GM21360 (cell line): ENCODE results near the gene ZNF362.

Experiments used
- ATAC-seq: cut with Tn5 transposase; IDR thresholded peaks from one replicate; pipeline ENCODE4 v1.9.1; 2021; ENCODE audit warnings: mild to moderate bottlenecking, moderate library complexity; ENCODE audit not compliant: unreplicated experiment

Gene ZNF362

DNA sequence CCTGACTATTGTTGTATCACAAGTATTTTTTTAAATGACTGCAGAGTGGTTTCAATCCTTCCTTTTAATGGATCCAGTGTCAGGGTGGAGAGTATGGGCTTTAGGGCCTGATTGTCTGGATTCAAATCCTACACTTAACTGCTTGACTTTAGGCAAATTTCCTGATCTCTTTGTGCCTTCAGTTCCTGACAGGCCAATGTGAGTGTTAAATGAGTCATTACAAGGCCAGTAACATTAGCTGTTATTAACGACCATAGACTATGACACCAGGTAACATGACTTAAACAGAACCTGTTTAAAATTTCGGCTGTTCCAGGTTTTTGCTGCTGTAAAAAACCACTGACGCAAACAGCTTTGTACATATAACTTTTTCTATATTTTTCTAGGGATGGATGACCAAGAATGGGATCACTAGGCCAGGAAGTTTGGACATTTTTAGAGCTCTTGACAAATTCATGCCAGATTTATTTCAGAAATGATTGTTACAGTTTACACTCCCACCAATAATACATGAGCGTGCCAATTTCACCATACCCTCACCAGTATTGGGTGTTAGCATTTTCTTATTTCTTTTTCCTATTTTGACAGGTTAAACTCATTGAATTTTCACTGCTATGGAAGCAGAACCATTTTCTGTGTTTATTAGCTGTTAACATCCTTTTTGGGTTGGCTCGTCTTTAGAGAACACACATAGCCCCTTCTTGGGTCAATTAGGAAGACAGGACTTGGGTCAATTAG lies 11.3 kb downstream of the ZNF362 start:
- no peak for ATAC-seq

DNA sequence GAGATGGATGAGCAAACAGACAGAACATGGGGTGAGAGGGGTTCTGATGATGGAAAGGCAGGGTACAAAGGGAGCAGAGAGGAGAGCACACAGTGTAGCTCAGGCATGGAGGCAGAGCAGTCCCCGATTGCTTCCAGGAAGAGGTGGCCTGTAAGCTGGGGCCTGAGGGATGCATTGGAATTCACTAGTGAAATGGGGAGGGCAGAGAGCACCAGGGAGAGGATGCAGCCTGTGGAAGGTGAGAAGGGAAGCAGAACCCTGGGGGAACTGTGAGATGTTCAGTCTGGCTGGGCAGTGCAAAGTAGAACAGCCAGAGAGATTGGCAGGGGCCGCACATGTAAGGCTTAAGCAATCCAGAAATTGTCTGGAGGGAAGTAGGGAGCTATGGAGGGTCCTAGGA lies 12.2 kb downstream of the ZNF362 start:
- no peak for ATAC-seq

DNA sequence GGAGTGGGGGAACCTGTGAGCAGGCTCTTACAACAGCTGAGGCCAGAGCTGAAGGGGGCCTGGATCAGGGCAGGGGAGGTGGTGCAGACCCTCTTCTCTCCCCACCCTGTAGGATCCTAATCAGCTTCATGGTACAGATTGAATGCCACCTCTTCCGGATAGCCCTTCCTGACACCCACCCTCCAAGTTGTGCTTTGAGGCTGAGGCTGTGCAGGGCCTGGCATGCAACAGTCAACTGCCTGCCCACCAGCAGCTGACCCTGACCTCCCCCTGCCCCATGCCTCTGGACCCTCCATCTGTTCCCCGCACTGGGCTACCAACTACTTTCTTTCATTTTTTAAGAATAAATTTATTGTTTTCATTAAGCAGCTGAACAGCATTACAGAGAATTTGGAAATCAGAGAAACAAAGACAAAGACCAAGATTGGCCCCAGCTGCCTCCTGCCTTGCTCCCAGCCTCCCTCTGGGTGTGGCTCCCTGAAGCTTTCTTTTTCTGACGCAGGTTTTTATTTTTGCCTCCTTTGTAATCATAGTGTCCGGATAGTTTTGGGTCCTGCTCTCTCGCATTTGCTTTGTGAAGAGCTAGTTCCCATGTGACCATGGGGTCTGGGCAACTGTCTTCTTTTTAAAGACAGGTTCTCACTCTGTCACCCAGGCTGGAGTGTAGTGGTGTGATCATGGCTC lies 12.8 kb downstream of the ZNF362 start:
- ATAC-seq: no peak

DNA sequence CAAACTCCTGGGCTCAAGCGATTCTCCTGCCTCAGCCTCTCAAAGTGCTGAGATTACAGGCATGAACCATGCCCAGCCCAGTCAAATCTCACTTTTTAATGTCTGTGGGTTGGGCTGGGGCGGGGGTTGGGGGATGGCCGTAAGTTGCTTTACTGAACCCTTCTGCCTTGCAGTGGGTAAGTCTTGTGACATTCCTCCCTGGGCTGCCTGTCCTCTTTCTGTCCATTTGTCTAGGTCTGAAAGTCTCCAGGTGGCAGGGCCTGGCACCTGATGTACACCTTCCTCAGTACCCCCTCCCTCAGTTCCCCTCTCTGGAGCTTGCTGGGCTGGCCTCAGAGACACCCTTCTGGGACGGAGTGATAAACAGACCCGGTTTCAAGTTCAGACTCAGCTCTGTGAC lies 13.3 kb downstream of the ZNF362 start:
- no peak for ATAC-seq

DNA sequence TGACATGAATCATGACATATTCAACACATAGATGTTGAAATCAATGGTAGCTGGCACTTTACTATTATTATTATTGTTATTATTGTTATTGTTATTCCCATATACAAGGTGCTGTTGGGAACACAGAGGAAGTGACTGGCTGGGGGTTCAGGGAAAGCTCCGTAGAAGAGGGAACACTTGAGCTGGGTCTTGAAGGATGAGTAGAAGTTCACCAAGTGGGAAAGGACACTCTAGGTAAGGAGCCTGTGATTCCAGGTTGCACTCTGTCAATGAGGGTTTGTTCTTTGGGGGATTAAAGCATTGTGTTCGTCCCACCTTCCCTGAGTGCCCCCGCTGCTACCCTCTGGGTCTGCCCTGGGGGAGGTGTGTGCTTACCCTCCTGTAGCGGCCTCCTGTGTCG lies 14.1 kb downstream of the ZNF362 start:
- no peak for ATAC-seq

DNA sequence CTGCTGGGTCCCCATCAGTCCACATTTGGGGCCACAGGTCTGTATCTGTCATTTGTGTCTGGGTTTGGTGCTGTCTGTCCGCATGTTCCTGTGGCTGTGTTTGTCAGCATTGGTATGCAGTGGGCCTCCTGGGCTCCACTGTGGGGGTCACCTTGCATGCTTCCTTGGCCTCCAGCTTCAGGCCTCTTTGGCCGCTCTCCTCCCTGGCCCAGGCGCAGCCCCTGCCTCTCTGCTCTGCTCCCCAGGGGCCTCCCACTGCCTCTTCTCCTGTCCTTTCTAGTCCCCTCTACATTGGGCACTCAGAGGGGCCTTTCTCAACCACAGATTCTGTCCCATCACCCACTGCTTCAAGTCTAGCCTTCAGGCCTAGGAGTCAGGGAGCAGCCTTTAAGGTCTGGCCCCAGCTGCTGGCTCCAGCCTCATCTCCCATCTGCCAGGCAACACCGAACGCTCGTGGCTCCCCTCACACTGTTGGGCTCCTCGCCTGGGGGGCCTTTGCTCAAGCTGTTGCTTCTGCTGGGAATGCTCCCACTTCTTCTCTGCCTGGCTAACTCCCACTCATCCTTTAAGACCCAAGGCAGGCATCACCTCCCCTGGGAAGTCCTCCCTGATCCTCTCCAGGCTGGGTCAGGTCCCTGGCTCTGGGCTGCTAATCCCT lies 14.6 kb downstream of the ZNF362 start:
- no peak for ATAC-seq

DNA sequence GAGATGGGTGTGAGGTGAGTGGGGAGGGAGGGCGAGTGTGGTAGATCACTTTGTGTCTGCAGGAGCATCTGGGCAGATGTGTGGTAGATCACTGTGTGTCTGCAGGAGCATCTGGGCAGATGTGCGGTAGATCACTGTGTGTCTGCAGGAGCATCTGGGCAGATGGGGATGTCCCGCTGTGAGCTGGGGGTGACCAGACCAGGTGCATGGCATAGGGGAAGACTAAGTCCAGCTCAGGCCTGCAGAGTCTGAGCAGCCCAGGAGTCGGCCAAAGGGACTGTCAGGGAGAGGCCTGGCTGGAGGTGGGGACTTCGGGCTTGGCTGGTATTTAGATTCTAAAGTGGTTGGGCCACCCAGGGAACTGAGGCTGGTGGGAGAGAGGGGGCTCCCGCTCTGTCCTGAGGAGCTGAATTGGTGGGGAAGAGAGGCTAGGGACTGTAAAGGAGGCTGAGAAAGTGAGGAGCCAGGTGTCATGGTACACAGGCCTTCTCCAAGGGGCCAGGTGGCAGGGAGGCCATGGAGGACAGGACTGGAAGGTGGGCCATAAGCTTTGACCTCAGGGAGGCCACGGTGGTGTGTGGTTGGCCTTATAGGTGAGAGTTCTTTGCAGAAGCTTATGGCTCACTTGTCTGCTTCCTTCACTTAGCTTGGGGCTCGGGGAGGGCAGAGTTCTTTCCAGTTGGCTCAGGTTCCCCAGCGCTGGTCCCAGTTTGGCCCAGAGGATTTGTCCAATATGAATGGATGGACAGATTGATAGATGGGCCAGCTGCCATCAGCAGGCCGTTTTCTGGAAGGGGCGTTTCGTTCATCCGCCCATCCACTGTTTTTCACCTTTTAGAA lies 15.6 kb downstream of the ZNF362 start:
- no peak for ATAC-seq

DNA sequence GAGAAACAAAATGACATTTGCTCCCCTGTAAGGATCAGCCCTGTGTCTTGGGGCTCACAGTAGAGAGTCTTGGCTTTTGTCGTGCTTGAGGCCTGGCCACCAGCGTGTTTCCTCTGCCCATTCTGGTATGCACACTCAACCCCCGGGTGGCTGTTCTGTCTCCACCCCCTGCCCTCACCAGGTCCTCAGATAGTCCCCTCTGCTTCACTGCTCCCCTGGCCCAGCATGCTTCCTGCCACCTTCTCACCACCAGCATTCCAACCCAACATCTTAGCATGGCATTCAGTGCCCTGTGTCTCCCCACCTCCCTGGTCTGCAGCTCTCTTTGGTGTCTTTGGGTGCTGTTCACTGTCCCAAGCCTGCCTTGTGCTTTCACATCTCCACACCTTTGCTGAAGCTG lies 16.2 kb downstream of the ZNF362 start:
- no peak for ATAC-seq

DNA sequence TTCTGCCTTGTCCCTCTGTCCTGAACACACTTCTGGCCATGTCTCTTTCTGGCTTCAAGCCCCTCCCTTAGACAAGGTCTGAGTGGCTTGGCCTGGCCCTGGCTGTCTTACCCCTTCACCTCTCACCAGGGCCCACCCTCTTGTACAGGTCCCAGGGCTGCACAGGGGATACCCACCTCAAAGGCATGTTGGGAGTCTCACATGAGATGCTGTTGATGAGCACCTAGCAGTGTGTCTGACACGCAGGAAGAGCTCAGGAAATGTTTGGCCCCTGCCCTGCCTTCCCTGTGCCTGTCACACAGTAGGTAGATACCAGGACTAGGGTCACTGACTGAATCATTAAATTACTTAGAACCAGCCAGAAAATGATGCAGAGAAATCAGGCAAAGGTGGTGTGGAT lies 16.6 kb downstream of the ZNF362 start:
- no peak for ATAC-seq

DNA sequence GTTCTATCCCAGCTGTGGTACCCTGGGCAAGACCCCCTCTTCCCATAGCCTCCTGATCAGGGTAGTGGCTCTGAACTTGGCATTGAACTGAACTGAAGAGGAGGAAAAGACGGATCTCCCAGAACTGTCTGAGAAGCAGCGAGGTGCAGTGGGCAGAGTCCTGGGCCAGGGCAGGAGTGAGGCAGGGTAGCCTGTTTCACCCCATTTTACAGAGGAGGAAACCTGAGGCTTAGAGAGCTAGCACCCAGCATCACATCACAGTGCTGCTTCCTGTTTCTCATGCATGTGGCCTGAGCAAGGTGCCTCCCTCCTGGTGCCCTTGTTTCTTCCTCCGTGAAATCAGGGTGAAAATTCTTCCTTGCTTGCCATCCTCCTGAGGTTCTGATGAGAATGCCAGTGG lies 17.1 kb downstream of the ZNF362 start:
- no peak for ATAC-seq

DNA sequence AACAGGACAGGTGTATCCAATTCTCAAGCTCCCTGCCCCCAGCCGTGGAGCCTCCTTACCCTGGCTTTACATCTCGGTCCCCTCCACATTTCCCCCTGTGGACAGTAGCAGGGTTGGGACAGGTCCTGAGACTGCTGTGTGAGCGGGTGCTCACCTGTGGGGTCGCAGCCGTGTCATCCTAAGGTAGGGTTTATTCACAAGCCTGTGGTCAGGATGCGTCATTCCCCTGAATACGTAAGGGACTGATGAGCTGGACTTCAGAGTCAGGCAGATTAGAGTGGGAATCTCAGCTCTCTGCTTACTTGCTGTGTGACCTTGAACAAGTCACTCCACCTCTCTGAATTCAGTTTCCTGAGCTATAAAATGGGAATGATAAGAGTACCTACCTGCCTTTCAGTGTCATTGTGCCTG lies 17.7 kb downstream of the ZNF362 start:
- no peak for ATAC-seq

DNA sequence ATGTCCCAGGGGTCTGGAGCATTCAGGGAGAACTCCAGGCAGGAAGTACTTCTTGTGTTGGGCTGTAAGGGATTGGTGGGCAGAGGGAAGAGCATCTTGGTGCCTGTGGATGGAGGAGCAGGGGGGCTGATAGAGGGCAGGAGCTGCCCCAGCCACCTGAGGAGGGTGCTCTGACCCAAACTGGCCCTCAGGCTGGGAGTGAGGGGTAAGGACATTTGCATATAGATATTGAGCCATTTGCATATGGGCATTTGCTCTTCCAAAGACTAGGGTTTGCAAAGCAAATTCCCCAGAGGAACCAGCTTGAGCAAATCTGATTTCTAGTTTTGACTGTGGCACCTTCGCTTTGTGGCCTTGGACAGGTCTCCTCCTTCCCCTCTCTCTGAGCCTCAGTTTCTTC lies 18.2 kb downstream of the ZNF362 start:
- no peak for ATAC-seq

DNA sequence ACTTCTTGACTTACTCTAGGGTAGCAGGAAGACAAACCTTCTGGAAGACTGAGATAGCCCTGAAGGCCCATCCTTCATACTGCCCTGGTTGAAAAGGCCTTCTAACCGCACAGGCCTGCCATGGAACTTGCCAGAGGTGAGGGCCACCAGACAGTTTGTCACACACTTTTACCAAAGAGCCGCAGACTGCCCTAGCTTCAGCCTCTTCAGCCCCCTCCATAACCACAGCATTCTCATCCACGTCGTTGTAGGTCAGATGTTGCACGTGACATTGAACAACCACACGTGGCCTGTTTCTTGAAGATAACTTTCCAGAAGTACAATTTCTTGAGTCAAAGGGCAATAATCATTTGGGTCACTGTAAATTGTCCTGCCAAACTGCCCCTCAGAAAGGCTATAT lies 18.9 kb downstream of the ZNF362 start:
- no peak for ATAC-seq

DNA sequence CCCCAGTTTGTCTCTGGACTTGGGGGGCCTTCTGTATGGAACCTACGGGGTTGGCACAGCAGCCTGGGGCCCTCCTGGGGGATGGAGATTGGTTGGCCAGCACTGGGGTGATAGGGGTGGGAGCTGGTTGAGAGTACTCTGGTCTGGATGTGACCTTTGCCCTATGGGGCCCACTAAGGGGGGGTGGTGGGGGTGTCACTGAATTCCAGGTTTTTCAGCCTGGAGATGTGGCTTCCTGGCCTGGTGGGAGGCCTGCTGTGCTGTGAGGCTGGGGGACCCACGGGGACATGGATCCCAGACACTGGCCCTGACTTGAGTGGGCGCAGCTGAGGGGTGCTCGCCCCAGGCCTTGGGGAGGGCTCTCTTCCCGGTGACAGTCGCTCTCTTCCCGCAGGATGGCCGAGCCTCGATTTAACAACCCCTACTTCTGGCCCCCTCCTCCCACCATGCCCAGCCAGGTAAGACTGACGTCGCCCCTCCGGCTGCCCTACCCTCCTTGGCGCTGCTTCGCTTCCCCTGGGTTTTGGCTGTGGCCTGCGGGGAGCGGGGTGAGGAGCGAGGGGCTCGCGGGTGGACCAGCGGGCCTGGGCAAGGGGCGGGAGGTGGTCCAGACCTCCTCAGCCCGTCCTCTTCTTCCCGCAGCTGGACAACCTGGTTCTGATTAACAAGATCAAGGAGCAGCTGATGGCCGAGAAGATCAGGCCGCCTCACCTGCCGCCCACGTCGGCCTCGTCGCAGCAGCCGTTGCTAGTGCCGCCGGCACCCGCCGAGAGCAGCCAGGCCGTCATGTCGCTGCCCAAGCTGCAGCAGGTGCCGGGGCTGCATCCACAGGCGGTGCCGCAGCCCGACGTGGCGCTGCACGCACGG lies 19.6 kb downstream of the ZNF362 start:
- ATAC-seq: no peak

DNA sequence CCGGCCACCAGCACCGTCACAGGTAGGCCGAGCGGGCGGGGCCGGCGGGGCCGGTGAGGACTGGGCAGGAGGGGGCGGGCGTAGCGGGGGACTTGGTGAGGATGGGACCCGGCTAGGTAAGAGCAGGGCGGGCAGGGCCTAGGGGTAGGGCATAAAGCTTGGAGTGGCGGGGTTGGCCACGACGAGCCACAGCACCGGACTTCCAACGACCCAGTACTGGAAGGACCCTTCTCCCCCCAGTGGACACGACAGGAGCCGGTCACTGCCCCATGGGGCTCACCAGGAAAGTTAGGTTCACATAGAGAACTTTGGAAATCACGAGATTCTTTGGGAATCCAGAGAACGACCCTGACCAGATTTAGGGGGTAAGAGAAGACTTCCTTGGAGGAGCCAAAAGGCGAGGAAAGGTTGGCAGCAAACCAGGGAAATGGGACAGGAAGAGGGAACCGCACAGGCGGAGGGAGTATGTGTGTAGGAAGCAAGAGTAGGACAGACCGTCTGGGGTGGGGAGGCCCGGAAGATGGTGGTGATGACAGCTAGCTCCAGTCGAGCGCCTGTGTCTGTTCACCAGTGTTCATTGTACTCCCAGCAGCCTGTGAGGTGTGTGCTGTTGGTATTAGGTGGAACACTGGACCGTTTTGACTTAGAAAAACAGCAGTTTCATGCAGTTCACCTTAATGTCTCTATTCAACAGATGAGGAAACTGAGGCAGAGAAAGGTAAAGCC lies 20.4 kb downstream of the ZNF362 start:
- ATAC-seq: no peak

DNA sequence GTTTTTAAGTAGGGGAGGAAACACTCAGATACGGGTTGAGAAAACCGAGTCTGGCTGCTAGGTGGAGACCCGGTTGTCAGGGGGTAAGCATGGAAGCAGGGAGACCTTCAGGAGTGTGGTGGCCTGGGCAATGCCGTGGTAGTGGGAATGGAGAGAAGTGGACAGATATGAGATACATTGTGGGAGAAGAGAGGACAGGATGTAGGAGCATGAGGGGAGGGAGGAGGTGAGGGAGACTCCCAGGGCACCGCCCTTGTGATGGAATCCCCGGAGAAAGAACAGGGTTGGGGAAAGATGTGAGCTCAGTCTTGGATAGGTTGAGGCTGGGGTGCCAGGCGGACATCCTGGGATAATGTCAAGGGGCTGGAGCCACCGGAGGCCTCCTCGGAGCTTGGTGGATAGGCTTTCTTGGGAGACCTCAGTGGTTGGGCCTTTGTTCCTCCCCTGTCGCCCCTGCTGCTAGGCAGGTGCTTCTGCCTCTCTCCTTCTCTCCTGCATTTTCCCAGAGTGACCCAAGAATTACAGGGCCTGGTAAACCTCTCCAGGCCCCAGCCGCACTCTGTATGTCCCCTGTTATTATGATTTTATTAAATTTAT lies 21.3 kb downstream of the ZNF362 start:
- no peak for ATAC-seq

DNA sequence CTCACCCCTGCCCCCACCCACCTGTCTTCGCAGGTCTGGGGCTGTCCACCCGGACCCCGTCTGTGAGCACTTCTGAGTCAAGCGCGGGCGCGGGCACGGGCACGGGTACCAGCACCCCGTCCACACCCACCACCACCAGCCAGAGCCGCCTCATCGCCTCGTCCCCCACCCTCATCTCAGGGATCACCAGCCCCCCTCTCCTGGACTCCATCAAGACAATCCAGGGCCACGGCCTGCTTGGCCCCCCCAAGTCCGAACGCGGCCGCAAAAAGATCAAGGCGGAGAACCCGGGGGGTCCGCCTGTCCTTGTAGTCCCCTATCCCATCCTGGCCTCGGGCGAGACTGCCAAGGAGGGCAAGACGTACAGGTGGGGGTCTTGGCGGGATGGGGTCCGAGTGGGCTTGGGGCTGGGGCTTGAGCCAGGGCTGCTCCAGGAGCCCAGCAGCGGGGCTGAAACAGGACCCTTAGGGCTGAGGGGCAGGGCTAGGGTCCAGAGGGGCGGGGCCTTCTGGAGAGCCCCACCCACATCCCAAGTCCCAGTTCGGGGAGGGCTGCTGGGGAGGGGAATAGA lies 23.9 kb downstream of the ZNF362 start:
- ATAC-seq: no peak

DNA sequence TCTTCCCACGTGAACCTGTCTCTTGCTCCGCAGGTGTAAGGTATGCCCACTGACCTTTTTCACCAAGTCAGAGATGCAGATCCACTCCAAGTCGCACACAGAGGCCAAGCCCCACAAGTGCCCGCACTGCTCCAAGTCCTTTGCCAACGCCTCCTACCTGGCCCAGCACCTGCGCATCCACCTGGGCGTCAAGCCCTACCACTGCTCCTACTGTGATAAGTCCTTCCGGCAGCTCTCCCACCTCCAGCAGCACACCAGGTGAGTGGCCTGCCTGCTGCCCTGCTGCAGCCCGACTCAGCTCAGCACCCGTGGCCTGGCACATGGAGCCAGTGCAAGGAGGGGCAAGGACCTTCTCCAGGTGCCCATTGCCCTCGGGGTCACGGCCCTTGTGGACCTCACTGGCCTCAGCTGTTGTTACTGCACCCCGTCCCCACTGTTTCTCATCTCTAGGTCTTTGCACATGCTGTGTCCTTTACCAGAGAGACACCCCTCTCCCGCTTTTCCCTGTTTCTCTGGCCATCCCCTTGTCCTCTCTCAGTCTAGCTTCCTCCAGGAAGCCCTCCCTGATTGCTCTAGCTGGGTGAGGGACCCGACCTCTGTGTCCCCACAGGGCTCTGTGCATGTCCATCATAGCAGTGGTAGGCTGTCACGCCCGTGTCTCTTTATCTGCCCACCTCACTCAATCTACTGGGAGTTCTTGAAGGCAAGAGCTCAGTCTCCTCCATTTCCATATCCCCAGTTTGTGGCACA lies 25.4 kb downstream of the ZNF362 start:
- no peak for ATAC-seq
